Gastroesophageal sphincter (tissue), 4 donors: Measurements from ENCODE around the gene CTSO. TPM values are rescaled to one million over a fixed set of nuclear protein-coding genes. Genes with fewer than 3 reads are reported as not detected.

Experiments used
- ATAC-seq: fragments of 150-250 bp; one replicate; pipeline ENCODE4 v1.9.1; 2016; ENCODE audit warnings: mild to moderate bottlenecking, moderate library complexity
- H3K27ac ChIP-seq, 4 donors: fragments of 200-600 bp; sonication (generic) in 3 of 4; 1 replicate in 3 of 4; 2 replicates in 1 of 4; pipeline ENCODE4 v1.5.1; 2016 to 2019
- H3K27me3 ChIP-seq: fragments of 200-600 bp; sonication (generic); one replicate; pipeline ENCODE4 v1.5.1; 2019
- H3K36me3 ChIP-seq, 2 donors: fragments of 200-600 bp; sonication (generic); one replicate each; pipeline ENCODE4 v1.5.1; 2019; ENCODE audit warnings: control low read depth in 1 of 2
- H3K4me1 ChIP-seq, 3 donors: fragments of 200-600 bp; sonication (generic); 1 replicate in 2 of 3; 2 replicates in 1 of 3; pipeline ENCODE4 v1.5.1; 2016 to 2019; ENCODE audit warnings: control low read depth in 2 of 3
- H3K4me3 ChIP-seq, 2 donors: fragments of 200-600 bp; sonication (generic); one replicate each; pipeline ENCODE4 v1.5.1; 2019; ENCODE audit warnings: mild to moderate bottlenecking in 1 of 2, moderate library complexity in 1 of 2
- H3K9me3 ChIP-seq, 3 donors: fragments of 200-600 bp; sonication (generic); one replicate each; pipeline ENCODE4 v1.5.1; 2017 to 2019; ENCODE audit warnings: control low read depth in 2 of 3
- CTCF ChIP-seq, 4 experiments: fragments of 200-600 bp in 2 of 4; fragments of 450-650 bp in 2 of 4; sonication (generic) in 1 of 4; IDR thresholded peaks; one replicate each; pipeline ENCODE4 v1.5.1; 2017 to 2019; ENCODE audit warnings: antibody characterized with exemption in 4 of 4, mild to moderate bottlenecking in 2 of 4, moderate library complexity in 2 of 4
- EP300 ChIP-seq: sonication (generic); formaldehyde crosslinking; IDR thresholded peaks from one replicate; pipeline ENCODE4 v1.6.1; 2017; ENCODE audit warnings: antibody characterized with exemption, mild to moderate bottlenecking
- POLR2A ChIP-seq, 2 donors: fragments of 450-650 bp; IDR thresholded peaks; one replicate each; pipeline ENCODE4 v1.6.1; 2017; ENCODE audit warnings: antibody characterized with exemption in 2 of 2, mild to moderate bottlenecking in 2 of 2, moderate library complexity in 1 of 2
- POLR2AphosphoS5 ChIP-seq: sonication (generic); formaldehyde crosslinking; IDR thresholded peaks from one replicate; pipeline ENCODE4 v1.6.1; 2017; ENCODE audit warnings: antibody characterized with exemption
- WGBS, 2 donors: methylation state at CpG; one replicate each; pipeline ENCODE4 v1.1.5; 2018; ENCODE audit warnings: low coverage in 1 of 2; 5-methylcytosine and 5-hydroxymethylcytosine counted together
- total RNA-seq, 4 donors: library from RNA; depleted of rRNA; stranded (reverse); fragments of >200 nt; gene quantifications; one replicate each; pipeline ENCODE4 v1.1.0, GENCODE V29; 2016

Gene CTSO
- total RNA-seq, 4 donors from 2014 or later = 16.6 to 36.8 (median 29.4) TPM

GRCh38 chr4:155887045-155887444, 66.6 kb downstream of the CTSO start:
- WGBS, 2 donors = 68 to 80% methylated on average over 1 of the region's 1 CpG
- Histone ChIP-seq H3K4me1 (peaks cover 0 to 2% (median 0%) of the 10 kb centered on the region in 3 donors), H3K27me3 (no peaks in the 10 kb centered on the region), H3K4me3 (no peak overlapping the region), H3K36me3 (no peaks in the 10 kb centered on the region), H3K9me3 (no peaks in the 10 kb centered on the region), H3K27ac (no peak overlapping the region)
- ATAC-seq = no peak
- TF ChIP-seq POLR2AphosphoS5 (no peak), EP300 (no peak), POLR2A (IDR thresholded peaks at IDR 0.05) (no peak), CTCF (IDR thresholded peaks at IDR 0.05) (no peak)

- 53 to 84% methylated on average over 2 to 4 of the region's 6 CpGs for WGBS, 2 donors
- TF ChIP-seq POLR2AphosphoS5 = no peak
- TF ChIP-seq EP300 = no peak
- no peak for TF ChIP-seq POLR2A (IDR thresholded peaks at IDR 0.05)
- TF ChIP-seq CTCF (IDR thresholded peaks at IDR 0.05) = no peak
- Histone ChIP-seq H3K27ac (no peak overlapping the region), H3K36me3 (no peaks in the 10 kb centered on the region), H3K4me3 (no peak overlapping the region), H3K27me3 (no peaks in the 10 kb centered on the region), H3K4me1 (peaks cover 0 to 2% (median 0%) of the 10 kb centered on the region in 3 donors), H3K9me3 (no peaks in the 10 kb centered on the region)
- no peak for ATAC-seq
These were observed 68.0 kb downstream of the CTSO start for GRCh38 chr4:155885666-155886065.

- H3K27me3 ChIP-seq = no peaks in the 10 kb centered on the region
- no peak for TF ChIP-seq EP300
- no peak for TF ChIP-seq CTCF (IDR thresholded peaks at IDR 0.05)
- no peak for TF ChIP-seq POLR2A (IDR thresholded peaks at IDR 0.05)
- no peak for TF ChIP-seq POLR2AphosphoS5
- no peaks in the 10 kb centered on the region for H3K36me3 ChIP-seq
- WGBS, 2 donors = 47 to 74% methylated on average over 2 to 3 of the region's 3 CpGs
- ATAC-seq = no peak
- no peak overlapping the region for H3K27ac ChIP-seq
- no peaks in the 10 kb centered on the region for H3K9me3 ChIP-seq
- no peak overlapping the region for H3K4me3 ChIP-seq
- H3K4me1 ChIP-seq = no peaks in the 10 kb centered on the region
These were observed 69.8 kb downstream of the CTSO start for GRCh38 chr4:155883895-155884294.

GRCh38 chr4:155881555-155881954, 72.1 kb downstream of the CTSO start:
- Histone ChIP-seq H3K27me3 (no peaks in the 10 kb centered on the region), H3K36me3 (no peaks in the 10 kb centered on the region), H3K9me3 (no peaks in the 10 kb centered on the region), H3K4me1 (no peaks in the 10 kb centered on the region), H3K27ac (no peak overlapping the region), H3K4me3 (no peak overlapping the region)
- whole genome bisulfite sequencing, 2 donors = 63 to 67% methylated on average over 1 of the region's 1 CpG
- ATAC-seq = no peak
- TF ChIP-seq CTCF (IDR thresholded peaks at IDR 0.05) = no peak
- no peak for TF ChIP-seq POLR2AphosphoS5
- TF ChIP-seq EP300 = no peak
- TF ChIP-seq POLR2A (IDR thresholded peaks at IDR 0.05) = no peak

GRCh38 chr4:155879767-155880166, 73.9 kb downstream of the CTSO start:
- Histone ChIP-seq H3K27ac (no peak overlapping the region), H3K9me3 (no peaks in the 10 kb centered on the region), H3K36me3 (no peaks in the 10 kb centered on the region), H3K4me1 (no peaks in the 10 kb centered on the region), H3K27me3 (no peaks in the 10 kb centered on the region), H3K4me3 (no peak overlapping the region)
- ATAC-seq = no peak
- no peak for TF ChIP-seq EP300
- no peak for TF ChIP-seq CTCF (IDR thresholded peaks at IDR 0.05)
- TF ChIP-seq POLR2AphosphoS5 = no peak
- no peak for TF ChIP-seq POLR2A (IDR thresholded peaks at IDR 0.05)
